T follicular helper cell (primary cell): ENCODE data around the gene HIVEP2.

ENCODE experiments used
- DNase-seq: peaks from one replicate; pipeline ENCODE4 v3.0.0-alpha.2; 2020; ENCODE audit warnings: low read depth

Gene HIVEP2

GRCh38 chr6:142786476-142786875, 158.5 kb downstream of the HIVEP2 start:
- no peak for DNase-seq

DNA sequence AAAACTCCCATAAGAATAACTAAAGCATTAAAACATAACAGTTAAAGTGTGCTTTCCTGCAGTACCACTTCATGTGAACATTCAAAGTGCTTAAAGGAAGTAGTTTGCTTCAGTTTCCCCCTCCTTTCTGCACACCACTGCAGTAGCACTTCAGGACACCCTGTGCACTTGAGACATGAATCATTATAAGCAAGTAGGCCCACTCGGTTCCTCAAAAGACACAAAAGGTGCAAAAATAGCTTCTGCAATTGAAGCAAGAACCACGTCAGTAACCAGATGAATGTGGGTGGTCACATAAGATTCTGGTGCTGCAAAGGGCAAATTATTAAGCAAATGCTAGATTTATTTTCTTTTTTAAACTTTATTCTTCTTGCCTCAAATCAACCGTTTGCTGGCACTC, 160.6 kb downstream of the HIVEP2 start:
- no peak for DNase-seq

DNA sequence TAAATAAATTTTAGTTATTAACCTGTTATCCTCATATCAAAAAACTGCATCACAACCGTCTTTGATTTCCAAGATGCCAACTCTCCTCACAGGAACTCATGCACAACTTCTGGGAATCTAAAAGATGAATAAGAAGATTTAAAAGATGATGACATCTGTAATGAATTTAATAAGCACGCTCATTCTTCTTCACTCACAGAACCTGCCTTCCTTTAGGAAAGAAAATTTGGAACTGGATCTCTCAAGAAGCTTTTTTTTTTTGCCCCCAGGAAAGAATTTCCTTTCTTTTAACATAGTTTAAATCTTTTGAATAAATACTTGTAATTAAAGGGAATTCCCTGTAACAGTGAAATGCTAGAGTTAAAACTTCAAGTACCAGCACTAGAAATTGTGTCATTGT, 161.5 kb downstream of the HIVEP2 start:
- no peak for DNase-seq

- DNase-seq, result no peak
These were observed 163.8 kb downstream of the HIVEP2 start for GRCh38 chr6:142781129-142781528.

DNA sequence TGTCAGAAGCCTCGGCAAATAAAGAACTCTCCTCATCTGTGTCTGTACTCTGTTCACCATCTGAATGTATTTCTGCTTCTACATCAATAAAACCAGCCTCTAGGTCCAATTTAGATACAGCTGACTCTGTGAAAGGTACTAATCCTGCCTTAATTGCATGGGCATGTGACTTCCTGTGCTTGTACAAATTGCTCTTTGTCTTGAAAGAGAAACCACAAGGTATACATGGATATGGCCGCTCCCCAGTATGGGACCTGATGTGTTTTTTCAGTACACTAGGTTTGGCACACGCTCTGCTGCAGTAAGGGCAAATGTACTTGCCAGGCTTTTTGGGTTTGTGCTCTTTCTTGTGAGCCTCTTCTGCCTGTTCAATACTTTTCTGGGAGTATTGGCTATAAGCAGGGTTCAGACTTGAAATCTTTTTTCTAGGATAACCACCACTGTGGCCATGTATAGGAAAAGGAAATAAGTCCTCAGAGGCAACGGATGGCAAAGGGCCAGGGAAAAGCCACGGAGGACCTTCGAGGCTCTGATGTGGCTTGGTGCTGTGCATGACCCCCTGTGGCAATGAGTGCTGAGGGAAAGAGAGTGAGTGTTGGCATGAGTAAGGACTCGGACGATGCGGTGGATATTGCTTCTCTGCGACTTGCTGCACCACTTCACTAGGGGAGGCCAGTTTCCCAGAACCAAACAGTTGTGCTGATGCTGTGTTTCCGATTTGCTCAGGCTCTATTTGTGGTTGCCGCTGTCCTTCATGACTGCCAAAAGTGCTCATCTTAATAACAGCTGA, 170.9 kb downstream of the HIVEP2 start:
- DNase-seq, result peak; percentile 17

DNA sequence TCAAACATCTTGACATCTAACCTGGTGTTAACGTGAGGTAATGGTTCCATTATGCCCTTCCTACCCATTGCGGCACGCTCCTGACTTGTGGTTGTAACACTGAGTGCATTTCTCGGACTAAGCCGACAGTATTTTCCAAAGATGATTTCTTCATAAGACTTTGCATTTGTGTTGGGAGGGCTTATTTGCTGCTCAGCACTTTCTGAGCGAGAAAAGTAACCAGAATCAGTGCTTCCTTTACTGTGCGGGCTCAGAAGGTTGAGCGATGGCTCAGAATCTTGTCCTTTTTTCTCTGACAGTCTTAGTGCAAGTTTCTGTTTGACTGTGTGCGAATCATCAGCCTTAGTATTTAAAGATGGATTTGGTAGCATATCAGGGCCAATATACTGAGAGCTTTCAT, 171.7 kb downstream of the HIVEP2 start:
- DNase-seq, result no peak

- DNase-seq, result no peak
These were observed 173.8 kb downstream of the HIVEP2 start for GRCh38 chr6:142771162-142771561.

GRCh38 chr6:142765306-142765705, 179.7 kb downstream of the HIVEP2 start:
- no peak for DNase-seq

DNA sequence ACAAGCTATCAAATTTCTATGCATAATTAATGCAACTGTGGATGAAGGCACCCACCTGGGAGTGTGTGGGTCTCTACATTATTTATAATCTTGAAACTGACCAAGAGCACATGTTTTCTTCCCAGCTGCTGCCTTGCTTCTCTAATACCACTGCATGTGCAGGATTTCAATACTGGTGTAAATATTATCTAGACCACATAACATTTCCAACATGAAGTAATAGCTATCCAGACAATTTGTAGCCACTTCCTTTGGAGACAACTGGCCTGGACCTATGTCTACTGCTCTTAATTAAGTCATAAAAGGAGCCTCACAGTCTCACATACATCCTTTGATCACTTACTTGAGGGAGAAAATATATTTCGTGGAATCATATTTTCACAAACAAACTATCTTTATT, 180.7 kb downstream of the HIVEP2 start:
- no peak for DNase-seq

DNA sequence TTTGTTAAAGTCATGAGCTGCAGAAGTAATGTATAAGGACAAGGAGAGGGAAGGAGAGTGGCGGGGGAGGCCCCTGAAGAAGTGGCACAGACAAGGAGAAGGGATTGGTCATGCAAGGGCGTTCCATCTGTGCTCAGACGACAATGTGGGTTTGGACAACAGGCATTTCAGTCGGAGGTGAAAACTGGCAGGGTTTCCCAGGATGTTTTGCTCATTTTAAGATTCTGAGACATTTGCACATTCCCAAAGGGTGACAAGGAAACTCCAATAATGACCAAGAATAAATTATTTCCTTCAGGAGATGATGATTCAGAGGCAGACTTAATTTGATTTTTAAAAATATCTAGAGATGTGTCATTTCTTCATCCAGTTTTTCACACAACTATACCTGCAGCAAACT, 181.8 kb downstream of the HIVEP2 start:
- no peak for DNase-seq

DNA sequence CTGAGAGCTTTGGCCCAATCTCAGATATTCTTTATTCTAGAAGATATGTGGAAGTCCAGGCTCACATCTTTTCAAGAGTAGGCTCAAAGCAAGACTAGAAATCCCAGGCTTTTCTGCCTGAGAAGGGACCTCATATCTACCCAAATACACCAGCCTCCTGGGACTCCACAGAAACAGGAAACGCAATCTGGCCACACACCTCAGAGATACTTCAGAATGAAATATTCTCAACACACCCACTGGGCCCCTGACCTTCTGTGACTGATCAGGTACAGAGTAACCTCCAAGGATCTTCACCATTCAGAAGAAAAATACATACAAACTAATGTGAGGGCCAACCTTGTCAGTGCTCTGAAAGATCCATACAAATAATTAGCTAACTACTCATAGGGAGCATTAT, 183.2 kb downstream of the HIVEP2 start:
- DNase-seq, result no peak

- DNase-seq, result no peak
These were observed 184.8 kb downstream of the HIVEP2 start for GRCh38 chr6:142760152-142760551.

DNA sequence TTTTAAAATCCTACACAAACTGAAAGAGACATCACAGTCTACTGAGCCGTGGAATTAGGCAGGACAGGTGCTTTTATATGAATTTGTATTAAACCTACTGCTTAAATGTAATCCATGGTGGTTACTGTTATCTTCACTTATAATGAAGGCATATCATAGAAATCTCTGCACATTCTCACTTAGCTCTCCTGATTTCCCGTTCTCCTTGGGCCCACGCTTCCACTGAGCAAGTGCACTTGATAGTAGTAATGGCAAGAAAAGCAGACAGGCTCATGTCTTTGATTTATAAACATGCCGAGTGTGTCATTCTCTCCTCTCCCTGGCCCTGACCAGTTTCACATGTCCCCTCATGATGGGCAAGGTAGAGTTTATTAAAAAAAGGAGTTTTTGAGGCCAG, 186.3 kb downstream of the HIVEP2 start:
- DNase-seq, result no peak

GRCh38 chr6:142757852-142758628, 186.9 kb downstream of the HIVEP2 start:
- DNase-seq, result no peak

DNA sequence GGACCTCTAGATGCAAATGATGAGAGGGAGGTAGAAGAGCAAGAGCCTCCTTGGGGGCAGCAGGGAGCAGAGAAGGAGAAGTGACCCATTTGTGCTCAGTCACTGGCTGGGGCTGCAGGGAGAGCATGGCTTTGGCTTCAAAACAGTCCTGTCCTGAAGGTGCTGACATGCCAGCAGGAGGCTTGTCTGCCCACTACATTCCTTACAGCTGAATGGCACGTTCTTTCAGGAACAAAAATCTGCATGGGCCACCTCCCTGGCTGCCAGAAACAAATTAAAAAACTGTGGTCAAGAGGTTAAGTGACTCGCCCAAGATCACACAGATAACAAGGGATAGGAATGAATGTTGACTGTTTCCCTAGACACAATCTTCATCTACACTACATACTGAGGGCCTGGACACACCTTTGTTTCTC, 188.8 kb downstream of the HIVEP2 start:
- DNase-seq, result no peak

DNA sequence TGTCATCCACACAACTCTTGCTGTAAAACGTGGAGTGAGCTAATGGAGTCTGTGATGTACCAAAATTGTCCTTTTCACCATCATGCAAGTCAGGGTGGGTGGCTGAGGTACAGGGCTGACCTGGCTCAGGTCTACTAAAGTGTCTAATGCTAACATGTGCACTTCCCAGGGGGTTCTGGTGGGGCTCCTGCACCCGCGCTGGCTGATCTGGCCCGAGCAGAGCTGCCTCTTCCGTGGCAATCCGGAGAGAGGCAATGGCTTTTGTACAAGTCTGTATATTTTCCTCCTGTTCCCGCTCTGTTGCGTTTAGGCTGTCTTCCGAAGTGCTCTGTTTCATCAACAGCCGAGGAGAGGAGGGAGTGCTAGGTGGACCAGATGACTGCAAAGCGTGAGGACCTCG, 191.8 kb downstream of the HIVEP2 start:
- DNase-seq, result no peak

DNA sequence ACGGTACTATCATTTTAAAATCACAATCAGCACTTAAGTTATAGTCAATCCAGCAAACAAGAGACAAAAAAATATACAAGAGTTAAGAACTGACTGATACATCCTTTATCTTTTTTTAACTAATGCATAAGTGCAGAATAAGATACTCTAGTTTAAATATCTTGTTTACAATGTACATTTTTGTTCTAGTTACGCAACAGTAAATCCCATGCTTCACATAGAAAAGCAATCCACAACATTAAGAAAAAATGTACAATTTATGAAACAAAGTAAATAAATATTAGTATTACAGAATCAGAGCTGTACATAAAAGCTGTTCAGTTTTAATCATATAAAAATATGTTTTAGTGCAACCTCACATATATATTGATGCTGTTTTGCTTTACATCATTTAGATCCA, 192.6 kb downstream of the HIVEP2 start:
- DNase-seq, result no peak

GRCh38 chr6:142751452-142751851, 193.5 kb downstream of the HIVEP2 start:
- DNase-seq, result no peak

GRCh38 chr6:142750998-142751397, 194.0 kb downstream of the HIVEP2 start:
- no peak for DNase-seq

- no peak for DNase-seq
These were observed 195.4 kb downstream of the HIVEP2 start for GRCh38 chr6:142749556-142749955.

DNA sequence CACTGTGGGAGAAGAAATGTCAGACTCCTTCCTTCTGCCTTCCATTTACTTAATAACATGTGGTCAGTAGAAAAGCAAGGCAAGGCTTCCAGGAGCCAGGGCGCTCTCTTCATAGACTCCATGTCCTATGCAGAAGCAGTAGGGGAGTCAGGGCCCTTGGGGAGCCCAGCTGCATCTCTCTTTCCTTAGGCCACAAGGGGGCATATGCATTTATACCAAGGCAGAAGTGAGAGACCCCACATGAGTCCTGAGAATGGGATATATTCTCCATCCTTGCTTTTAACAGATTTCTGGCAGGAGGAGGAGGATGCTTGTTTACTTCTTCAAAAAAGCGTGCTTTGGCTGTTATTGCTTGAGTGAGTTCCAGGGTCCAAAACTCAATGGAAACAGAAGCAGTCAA, 198.5 kb downstream of the HIVEP2 start:
- peak; percentile 23 for DNase-seq

DNA sequence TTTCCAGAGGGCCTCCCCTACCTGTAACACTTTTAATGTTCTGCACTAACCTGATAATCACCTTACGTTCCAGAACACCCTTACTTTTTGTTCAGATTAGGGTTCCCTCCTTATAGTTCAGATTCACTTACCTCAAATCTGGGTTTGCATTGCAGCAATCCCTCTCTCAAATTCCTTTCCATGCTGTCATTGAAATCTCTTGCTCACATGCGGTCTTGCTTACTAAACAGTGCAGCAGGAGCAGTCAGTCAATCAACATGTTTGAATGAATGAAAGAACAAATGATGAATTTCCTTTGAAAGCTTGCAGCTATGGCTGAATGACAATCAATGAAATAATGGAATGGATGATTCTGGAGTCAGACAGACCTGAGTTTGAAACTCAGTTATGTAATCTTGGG, 200.1 kb downstream of the HIVEP2 start:
- no peak for DNase-seq

DNA sequence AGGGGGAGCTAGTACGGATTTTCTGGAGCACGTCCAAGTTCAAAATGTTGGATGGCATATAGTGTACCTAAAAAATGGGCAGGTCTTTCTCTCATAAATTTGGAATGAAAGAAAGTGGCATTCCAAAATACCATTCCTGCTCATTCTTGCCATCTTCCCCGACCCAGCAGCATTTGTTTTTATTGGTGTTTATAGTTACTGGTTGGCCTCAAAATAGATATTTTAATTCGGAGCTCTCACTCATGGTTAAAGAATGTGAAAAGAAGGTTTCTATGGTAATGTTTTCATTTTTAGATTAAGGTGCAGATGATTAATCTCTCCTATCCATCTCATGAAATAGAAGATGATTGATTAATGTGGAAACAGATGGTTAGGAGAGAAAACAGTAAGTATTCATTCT, 204.5 kb downstream of the HIVEP2 start:
- no peak for DNase-seq

GRCh38 chr6:142738731-142739130, 206.2 kb downstream of the HIVEP2 start:
- no peak for DNase-seq
